ENCODE measurements around the gene PTPRN2. TPM values are rescaled to one million over a fixed set of nuclear protein-coding genes. Genes with fewer than 3 reads are reported as not detected.
A peak's percentile ranks its signal among the peaks of the same experiment; 100 is the strongest.

The PTPRN2 gene
- total and polyA plus RNA-seq, 8 donors = 12.2 to 49.2 (median 31.8) TPM

GRCh38 chr7:158399762-158400161 is 187.9 kb downstream of the PTPRN2 start:
- FAIRE-seq = no peak
- ATAC-seq = no peak
- 76 to 83% methylated on average over 9 of the region's 9 CpGs for WGBS, 2 donors
- Histone ChIP-seq H3K27ac (no peak overlapping the region), H3K4me3 (no peak overlapping the region), H3K36me3 (no peaks in the 10 kb centered on the region), H3K27me3 (no peaks in the 10 kb centered on the region), H3K9me3 (no peaks in the 10 kb centered on the region), H3K4me1 (no peaks in the 10 kb centered on the region)
- intact Hi-C loops (cut with DNase I) = no loop called here
- TF ChIP-seq CTCF (IDR thresholded peaks at IDR 0.05) = no peak
- peak in 1 of 6 donors; percentile 33 for DNase-seq

GRCh38 chr7:158398750-158399149 is 188.9 kb downstream of the PTPRN2 start:
- whole genome bisulfite sequencing, 2 donors = 98 to 100% methylated on average over 1 of the region's 1 CpG
- FAIRE-seq = no peak

GRCh38 chr7:158397885-158398284 is 189.7 kb downstream of the PTPRN2 start:
- no peaks in the 10 kb centered on the region for H3K4me1 ChIP-seq
- ATAC-seq (no peak), DNase-seq (no peak), FAIRE-seq (no peak)
- no peak overlapping the region for H3K27ac ChIP-seq
- TF ChIP-seq CTCF (IDR thresholded peaks at IDR 0.05) = no peak
- no peak overlapping the region for H3K4me3 ChIP-seq
- intact Hi-C loops (cut with DNase I) = no loop called here
- no peaks in the 10 kb centered on the region for H3K36me3 ChIP-seq
- WGBS, 2 donors = 87 to 91% methylated on average over 6 of the region's 6 CpGs
- H3K9me3 ChIP-seq = no peaks in the 10 kb centered on the region
- no peaks in the 10 kb centered on the region for H3K27me3 ChIP-seq

More at GRCh38 chr7:158398750-158399149, 188.9 kb downstream of the PTPRN2 start:
- Histone ChIP-seq H3K4me1 (no peaks in the 10 kb centered on the region), H3K9me3 (no peaks in the 10 kb centered on the region), H3K27me3 (no peaks in the 10 kb centered on the region), H3K27ac (no peak overlapping the region), H3K36me3 (no peaks in the 10 kb centered on the region), H3K4me3 (no peak overlapping the region)
- ATAC-seq = no peak
- intact Hi-C loops (cut with DNase I) = no loop called here
- TF ChIP-seq CTCF (IDR thresholded peaks at IDR 0.05) = no peak
- DNase-seq = no peak

GRCh38 chr7:158396982-158397862 is 190.4 kb downstream of the PTPRN2 start:
- FAIRE-seq (no peak), DNase-seq (peak in 1 of 6 donors; percentile 38), ATAC-seq (peak in 3 of 4 donors; percentile 21 to 74 (median 67))
- intact Hi-C loops (cut with DNase I) = no loop called here
- Histone ChIP-seq H3K27me3 (no peaks in the 10 kb centered on the region), H3K36me3 (no peaks in the 10 kb centered on the region), H3K9me3 (no peaks in the 10 kb centered on the region), H3K4me1 (no peaks in the 10 kb centered on the region), H3K4me3 (no peak overlapping the region), H3K27ac (no peak overlapping the region)
- TF ChIP-seq CTCF (IDR thresholded peaks at IDR 0.05) = no peak
- 62 to 64% methylated on average over 10 of the region's 10 CpGs for WGBS, 2 donors
